ENCODE results near the gene CD27.
A peak's percentile ranks its signal among the peaks of the same experiment; 100 is the strongest.

The CD27 gene

DNA sequence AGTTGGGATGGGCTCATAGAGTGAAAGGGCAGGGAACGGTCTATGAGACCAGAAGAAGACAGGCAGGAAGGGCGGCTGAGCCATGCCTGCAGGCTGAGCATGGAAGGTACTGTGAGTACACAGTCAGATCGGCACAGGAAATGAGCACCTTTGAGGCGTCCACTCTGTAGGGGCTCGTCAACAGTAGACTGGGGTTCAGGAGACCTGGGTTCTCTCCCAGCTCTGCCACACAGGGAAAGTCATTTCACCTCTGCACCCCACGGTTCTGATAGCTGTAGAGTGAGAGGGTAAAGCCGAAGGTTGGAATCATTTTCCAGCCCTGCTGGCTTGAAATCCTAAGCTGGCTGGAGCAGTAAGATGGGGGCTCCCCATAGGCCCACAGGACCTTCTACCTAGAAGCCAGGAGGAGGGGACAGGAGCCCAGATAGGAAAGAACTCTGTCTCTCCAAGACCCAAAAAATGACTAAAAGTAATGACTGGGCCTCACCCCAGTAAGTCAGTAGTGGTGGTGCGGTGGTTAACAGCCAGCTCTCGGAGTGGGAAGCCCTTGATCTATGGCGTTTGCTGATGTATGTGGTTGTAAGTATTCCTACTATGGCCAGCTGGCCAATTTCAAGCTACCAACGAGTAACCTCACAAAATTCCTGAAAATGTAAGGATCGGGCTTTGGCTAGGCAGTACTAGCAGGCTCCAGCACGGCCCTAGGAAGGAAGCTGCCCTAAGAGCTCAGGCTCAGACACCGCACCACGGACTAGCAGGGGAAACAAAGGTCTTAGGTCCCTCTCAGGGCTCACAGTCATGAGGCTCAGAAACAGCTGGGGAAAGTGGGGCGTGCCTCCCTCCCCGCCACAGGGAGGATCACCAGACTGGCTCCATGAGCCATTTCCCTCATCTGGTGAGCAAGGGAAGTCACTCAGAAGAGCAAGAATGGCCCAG, 10.3 kb upstream of the CD27 start:
- TF ChIP-seq CTCF (IDR thresholded peaks at IDR 0.05; ENCODE audit: low read depth, low read length, missing control alignments): no peak
- no peak for DNase-seq (ENCODE audit: low read depth)
- H3K4me3 ChIP-seq (ENCODE audit: low read depth, low read length): no peak overlapping the region

- TF ChIP-seq CTCF (IDR thresholded peaks at IDR 0.05; ENCODE audit: low read depth, low read length, missing control alignments): no peak
- no peak for DNase-seq (ENCODE audit: low read depth)
- H3K4me3 ChIP-seq (ENCODE audit: low read depth, low read length): no peak overlapping the region
Observed at GRCh38 chr12:6435961-6436715, 8.6 kb upstream of the CD27 start.

DNA sequence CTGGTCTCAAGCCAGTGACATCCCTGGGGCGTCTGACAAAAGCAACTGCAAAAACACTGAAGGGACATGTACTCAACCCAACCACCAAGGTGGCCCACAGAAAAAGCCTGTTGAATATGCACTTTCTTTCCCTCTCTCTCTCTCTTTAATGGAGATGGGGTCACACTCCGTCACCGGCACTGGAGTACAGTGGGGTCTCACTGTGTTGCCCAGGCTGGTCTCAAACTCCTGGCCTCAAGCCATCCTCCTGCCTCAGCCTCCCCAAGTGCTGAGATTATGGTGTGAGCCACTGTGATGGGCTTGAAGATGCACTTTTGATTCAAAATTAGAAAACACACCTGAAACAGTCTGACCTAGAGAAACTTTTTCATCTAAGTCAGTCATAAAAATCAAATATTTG, 7.2 kb upstream of the CD27 start:
- H3K4me3 ChIP-seq (ENCODE audit: low read depth, low read length): no peak overlapping the region
- no peak for DNase-seq (ENCODE audit: low read depth)
- TF ChIP-seq CTCF (IDR thresholded peaks at IDR 0.05; ENCODE audit: low read depth, low read length, missing control alignments): no peak

DNA sequence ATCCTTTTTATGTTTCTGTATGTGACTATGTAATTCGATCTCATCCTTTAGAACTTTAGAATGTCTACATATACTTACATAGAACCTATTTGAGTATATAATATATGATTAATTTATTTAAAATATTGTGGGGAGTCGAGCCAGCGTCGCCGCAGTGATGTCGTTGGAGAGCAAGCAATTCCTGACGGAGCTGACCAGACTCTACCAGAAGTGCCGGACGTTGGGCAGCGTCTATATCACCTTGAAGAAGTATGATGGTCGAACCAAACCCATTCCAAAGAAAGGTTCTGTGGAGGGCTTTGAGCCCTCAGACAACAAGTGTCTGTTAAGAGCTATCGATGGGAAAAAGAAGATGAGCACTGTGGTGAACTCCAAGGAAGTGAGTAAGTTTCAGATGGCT, 6.4 kb upstream of the CD27 start:
- DNase-seq (ENCODE audit: low read depth): no peak

DNA sequence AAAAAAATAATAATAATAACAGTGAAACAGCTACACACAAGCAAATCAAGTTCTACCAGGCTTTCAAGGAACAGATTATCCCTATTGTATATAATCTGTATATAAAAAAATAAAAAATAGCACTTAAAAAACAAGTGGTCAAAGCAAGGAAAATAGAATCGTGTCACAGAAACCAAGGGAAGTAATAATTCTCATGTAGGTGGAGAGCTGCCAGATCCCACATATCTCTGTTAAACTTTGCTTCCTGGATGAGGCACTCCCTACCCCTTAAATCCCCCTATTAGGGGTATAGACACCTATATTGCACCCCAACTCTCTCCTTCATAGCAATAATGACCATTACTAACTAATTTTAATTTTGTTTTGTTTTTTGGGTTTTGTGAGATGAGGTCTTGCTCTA, 4.4 kb upstream of the CD27 start:
- no peak for DNase-seq (ENCODE audit: low read depth)
- no peak overlapping the region for H3K4me3 ChIP-seq (ENCODE audit: low read depth, low read length)
- TF ChIP-seq CTCF (IDR thresholded peaks at IDR 0.05; ENCODE audit: low read depth, low read length, missing control alignments): no peak

More for the DNA sequence above, 6.4 kb upstream of the CD27 start:
- TF ChIP-seq CTCF (IDR thresholded peaks at IDR 0.05; ENCODE audit: low read depth, low read length, missing control alignments): no peak
- no peak overlapping the region for H3K4me3 ChIP-seq (ENCODE audit: low read depth, low read length)

DNA sequence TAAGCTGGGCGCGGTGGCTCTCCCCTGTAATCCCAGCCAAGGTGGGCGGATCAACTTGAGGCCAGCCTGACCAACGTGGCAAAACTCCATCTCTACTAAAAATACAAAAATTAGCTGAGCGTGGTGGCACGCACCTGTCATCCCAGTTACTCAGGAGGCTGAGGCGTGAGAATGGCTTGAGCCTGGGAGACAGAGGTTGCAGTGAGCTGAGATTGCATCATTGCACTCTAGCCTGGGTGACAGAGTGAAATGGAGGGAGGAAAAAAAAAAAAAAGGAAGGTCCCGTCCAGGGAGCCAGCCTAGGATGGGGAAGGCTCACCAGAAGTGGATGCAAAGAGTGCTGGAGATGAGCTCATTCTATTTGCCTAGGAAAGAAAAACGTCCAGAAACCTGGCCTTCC, 1.9 kb upstream of the CD27 start:
- H3K4me3 ChIP-seq (ENCODE audit: low read depth, low read length): peak overlapping the region; percentile 18
- no peak for DNase-seq (ENCODE audit: low read depth)
- no peak for TF ChIP-seq CTCF (IDR thresholded peaks at IDR 0.05; ENCODE audit: low read depth, low read length, missing control alignments)

Data from GM12864 (cell line).